Activated CD4-positive, alpha-beta memory T cell treated with anti-CD3 and anti-CD28 coated beads, Interleukin-2, amount 10 ng/mL, durations not matched to agents 7 days and 5 days (primary cell): ENCODE results near the gene RNF149. TPM values are rescaled to one million over a fixed set of nuclear protein-coding genes. Genes with fewer than 3 reads are reported as not detected.

Source experiments
- CTCF ChIA-PET: fragments of 350-600 bp; sonication (Branson Sonifier 250); formaldehyde crosslinking; loops from one replicate; lab custom pipeline; 2021; ENCODE audit warnings: antibody characterized with exemption, inconsistent platforms; lab: Charles Lee
- POLR2A ChIA-PET: fragments of 350-600 bp; sonication (Branson Sonifier 250); formaldehyde crosslinking; loops from one replicate; lab custom pipeline; 2021; ENCODE audit warnings: antibody characterized with exemption; lab: Charles Lee
- DNase-seq: peaks from one replicate; pipeline ENCODE4 v3.0.0-alpha.2; 2020
- H3K27ac Mint-ChIP-seq: one replicate; pipeline ENCODE4 v1.8.0; 2021; ENCODE audit warnings: mild to moderate bottlenecking, mixed read lengths
- H3K27me3 Mint-ChIP-seq: one replicate; pipeline ENCODE4 v1.8.0; 2021; ENCODE audit warnings: mixed read lengths
- H3K36me3 Mint-ChIP-seq: one replicate; pipeline ENCODE4 v1.8.0; 2021; ENCODE audit warnings: low read depth, mixed read lengths
- H3K4me1 Mint-ChIP-seq: one replicate; pipeline ENCODE4 v1.8.0; 2021; ENCODE audit warnings: mixed read lengths
- H3K4me3 Mint-ChIP-seq: one replicate; pipeline ENCODE4 v1.8.0; 2021; ENCODE audit warnings: mild to moderate bottlenecking, mixed read lengths
- H3K9me3 Mint-ChIP-seq: one replicate; pipeline ENCODE4 v1.8.0; 2021; ENCODE audit warnings: mixed read lengths
- total RNA-seq, 2 experiments: library from RNA; stranded (reverse); gene quantifications; one replicate each; pipeline ENCODE4 v1.2.3, GENCODE V29; 2021

Gene RNF149
- total RNA-seq, 2 experiments from 2014 or later = 115 to 116 TPM

GRCh38 chr2:101305492-101306078 lies 2.9 kb downstream of the RNF149 start:
- no peak for DNase-seq

GRCh38 chr2:101305035-101305434 lies 3.5 kb downstream of the RNF149 start:
- H3K27me3 Mint-ChIP-seq = no peaks in the 10 kb centered on the region
- H3K4me1 Mint-ChIP-seq = peaks cover 72% of the 10 kb centered on the region
- ChIA-PET POLR2A (interaction anchor here (1.4 to 2.8 kb wide), 3 partner anchors 23 to 52 kb away, joined by 5 to 64 read pairs (median 25); partner anchors contain the start of gene CNOT11), CTCF (interaction anchor here (1.1 kb wide), 1 partner anchor 37 kb away, joined by 4 read pairs; no protein-coding TSS in a partner anchor)
- H3K36me3 Mint-ChIP-seq = peaks cover 64% of the 10 kb centered on the region
- peak overlapping the region; percentile 97 for H3K27ac Mint-ChIP-seq
- DNase-seq = no peak
- peak overlapping the region; percentile 100 for H3K4me3 Mint-ChIP-seq
- H3K9me3 Mint-ChIP-seq = no peaks in the 10 kb centered on the region

More at GRCh38 chr2:101305492-101306078, 2.9 kb downstream of the RNF149 start:
- H3K27me3 Mint-ChIP-seq = no peaks in the 10 kb centered on the region
- peaks cover 75% of the 10 kb centered on the region for H3K4me1 Mint-ChIP-seq
- peaks cover 62% of the 10 kb centered on the region for H3K36me3 Mint-ChIP-seq
- POLR2A ChIA-PET = interaction anchor here (1.1 to 2.8 kb wide), 5 partner anchors 23 to 52 kb away, joined by 3 to 64 read pairs (median 5); partner anchors contain the start of gene CNOT11
- peak overlapping the region; percentile 100 for H3K4me3 Mint-ChIP-seq
- no peaks in the 10 kb centered on the region for H3K9me3 Mint-ChIP-seq
- CTCF ChIA-PET = interaction anchor here (1.1 kb wide), 1 partner anchor 37 kb away, joined by 4 read pairs; no protein-coding TSS in a partner anchor
- H3K27ac Mint-ChIP-seq = peak overlapping the region; percentile 97

- Mint-ChIP-seq H3K4me3 (peak overlapping the region; percentile 100), H3K4me1 (peaks cover 71% of the 10 kb centered on the region), H3K27me3 (no peaks in the 10 kb centered on the region), H3K9me3 (no peaks in the 10 kb centered on the region), H3K27ac (no peak overlapping the region), H3K36me3 (peaks cover 77% of the 10 kb centered on the region)
- ChIA-PET POLR2A (interaction anchor here (0.7 to 1.5 kb wide), 3 partner anchors 26 to 50 kb away, joined by 3 to 6 read pairs (median 3); no protein-coding TSS in a partner anchor), CTCF (interaction anchor here (0.7 to 2.0 kb wide), 4 partner anchors 31 to 70 kb away, joined by 3 to 6 read pairs (median 4); no protein-coding TSS in a partner anchor)
- no peak for DNase-seq
Observed at GRCh38 chr2:101303688-101304087, 4.8 kb downstream of the RNF149 start.

GRCh38 chr2:101302016-101302415 lies 6.5 kb downstream of the RNF149 start:
- ChIA-PET CTCF (interaction anchor here (1.5 to 1.8 kb wide), 2 partner anchors 29 to 85 kb away, joined by 4 to 5 read pairs; partner anchors contain the start of gene CREG2), POLR2A (interaction anchor here (1.0 kb wide), 1 partner anchor 48 kb away, joined by 4 read pairs; no protein-coding TSS in a partner anchor)
- Mint-ChIP-seq H3K9me3 (no peaks in the 10 kb centered on the region), H3K27me3 (no peaks in the 10 kb centered on the region), H3K36me3 (peaks cover 81% of the 10 kb centered on the region), H3K27ac (no peak overlapping the region), H3K4me1 (peaks cover 80% of the 10 kb centered on the region), H3K4me3 (no peak overlapping the region)
- no peak for DNase-seq

- no peak overlapping the region for H3K27ac Mint-ChIP-seq
- peaks cover 77% of the 10 kb centered on the region for H3K36me3 Mint-ChIP-seq
- H3K4me3 Mint-ChIP-seq = no peak overlapping the region
- peaks cover 82% of the 10 kb centered on the region for H3K4me1 Mint-ChIP-seq
- ChIA-PET POLR2A (interaction anchor here (1.0 kb wide), 1 partner anchor 33 kb away, joined by 3 read pairs; no protein-coding TSS in a partner anchor), CTCF (interaction anchor here (1.5 kb wide), 1 partner anchor 22 kb away, joined by 5 read pairs; no protein-coding TSS in a partner anchor)
- H3K9me3 Mint-ChIP-seq = no peaks in the 10 kb centered on the region
- no peaks in the 10 kb centered on the region for H3K27me3 Mint-ChIP-seq
- DNase-seq = no peak
Observed at GRCh38 chr2:101300836-101301235, 7.7 kb downstream of the RNF149 start.

GRCh38 chr2:101300164-101300563 lies 8.3 kb downstream of the RNF149 start:
- Mint-ChIP-seq H3K36me3 (peaks cover 72% of the 10 kb centered on the region), H3K27ac (no peak overlapping the region), H3K27me3 (no peaks in the 10 kb centered on the region), H3K4me1 (peaks cover 78% of the 10 kb centered on the region), H3K4me3 (no peak overlapping the region), H3K9me3 (no peaks in the 10 kb centered on the region)
- no peak for DNase-seq
- ChIA-PET CTCF (interaction anchor here (1.5 kb wide), 2 partner anchors 23 to 42 kb away, joined by 4 to 5 read pairs; no protein-coding TSS in a partner anchor), POLR2A (interaction anchor here (0.9 to 1.6 kb wide), 3 partner anchors 8 to 47 kb away, joined by 3 to 4 read pairs (median 4); partner anchors contain the start of genes CNOT11 and RNF149)

GRCh38 chr2:101299604-101300003 lies 8.9 kb downstream of the RNF149 start:
- ChIA-PET POLR2A (interaction anchor here (0.9 to 1.6 kb wide), 3 partner anchors 9 to 47 kb away, joined by 3 to 4 read pairs (median 4); partner anchors contain the start of genes CNOT11 and RNF149), CTCF (interaction anchor here (1.5 kb wide), 2 partner anchors 23 to 43 kb away, joined by 4 to 5 read pairs; no protein-coding TSS in a partner anchor)
- Mint-ChIP-seq H3K36me3 (peaks cover 73% of the 10 kb centered on the region), H3K4me3 (no peak overlapping the region), H3K27ac (peak overlapping the region; percentile 12), H3K9me3 (no peaks in the 10 kb centered on the region), H3K4me1 (peaks cover 76% of the 10 kb centered on the region), H3K27me3 (no peaks in the 10 kb centered on the region)
- no peak for DNase-seq

- ChIA-PET CTCF (interaction anchor here (1.5 kb wide), 1 partner anchor 45 kb away, joined by 4 read pairs; no protein-coding TSS in a partner anchor), POLR2A (no interaction called here)
- Mint-ChIP-seq H3K36me3 (peaks cover 74% of the 10 kb centered on the region), H3K27me3 (no peaks in the 10 kb centered on the region), H3K4me1 (peaks cover 62% of the 10 kb centered on the region), H3K27ac (no peak overlapping the region), H3K9me3 (no peaks in the 10 kb centered on the region), H3K4me3 (no peak overlapping the region)
- DNase-seq = no peak
Observed at GRCh38 chr2:101297383-101297782, 11.1 kb downstream of the RNF149 start.

GRCh38 chr2:101296371-101296770 lies 12.1 kb downstream of the RNF149 start:
- ChIA-PET CTCF (interaction anchor here (1.5 kb wide), 1 partner anchor 46 kb away, joined by 4 read pairs; no protein-coding TSS in a partner anchor), POLR2A (interaction anchor here (0.6 kb wide), 1 partner anchor 44 kb away, joined by 3 read pairs; the partner anchor contains the start of gene CNOT11)
- Mint-ChIP-seq H3K27ac (no peak overlapping the region), H3K4me3 (no peak overlapping the region), H3K4me1 (peaks cover 52% of the 10 kb centered on the region), H3K36me3 (peaks cover 69% of the 10 kb centered on the region), H3K27me3 (no peaks in the 10 kb centered on the region), H3K9me3 (no peaks in the 10 kb centered on the region)
- DNase-seq = no peak

GRCh38 chr2:101295895-101296294 lies 12.6 kb downstream of the RNF149 start:
- DNase-seq = no peak
- H3K9me3 Mint-ChIP-seq = no peaks in the 10 kb centered on the region
- no peaks in the 10 kb centered on the region for H3K27me3 Mint-ChIP-seq
- no peak overlapping the region for H3K27ac Mint-ChIP-seq
- H3K4me1 Mint-ChIP-seq = peaks cover 50% of the 10 kb centered on the region
- ChIA-PET CTCF (interaction anchor here (0.5 to 1.5 kb wide), 2 partner anchors 46 to 90 kb away, joined by 3 to 4 read pairs; no protein-coding TSS in a partner anchor), POLR2A (interaction anchor here (0.6 kb wide), 1 partner anchor 43 kb away, joined by 3 read pairs; the partner anchor contains the start of gene CNOT11)
- H3K4me3 Mint-ChIP-seq = no peak overlapping the region
- H3K36me3 Mint-ChIP-seq = peaks cover 67% of the 10 kb centered on the region

- CTCF ChIA-PET = no interaction called here
- H3K36me3 Mint-ChIP-seq = peaks cover 65% of the 10 kb centered on the region
Observed at GRCh38 chr2:101294861-101295260, 13.6 kb downstream of the RNF149 start.

GRCh38 chr2:101293544-101293943 lies 15.0 kb downstream of the RNF149 start:
- H3K27ac Mint-ChIP-seq = no peak overlapping the region
- CTCF ChIA-PET = interaction anchor here (0.9 to 1.7 kb wide), 3 partner anchors 12 to 93 kb away, joined by 3 to 5 read pairs (median 4); partner anchors contain the start of gene CREG2

More at GRCh38 chr2:101294861-101295260, 13.6 kb downstream of the RNF149 start:
- H3K4me3 Mint-ChIP-seq = no peak overlapping the region
- H3K4me1 Mint-ChIP-seq = peaks cover 46% of the 10 kb centered on the region
- DNase-seq = no peak
- H3K27me3 Mint-ChIP-seq = no peaks in the 10 kb centered on the region
- POLR2A ChIA-PET = interaction anchor here (1.0 kb wide), 1 partner anchor 12 kb away, joined by 3 read pairs; no protein-coding TSS in a partner anchor
- H3K27ac Mint-ChIP-seq = no peak overlapping the region
- H3K9me3 Mint-ChIP-seq = no peaks in the 10 kb centered on the region

More at GRCh38 chr2:101293544-101293943, 15.0 kb downstream of the RNF149 start:
- no peaks in the 10 kb centered on the region for H3K27me3 Mint-ChIP-seq
- H3K9me3 Mint-ChIP-seq = no peaks in the 10 kb centered on the region
- POLR2A ChIA-PET = interaction anchor here (1.0 to 1.1 kb wide), 3 partner anchors 14 to 40 kb away, joined by 3 read pairs; no protein-coding TSS in a partner anchor
- peaks cover 58% of the 10 kb centered on the region for H3K36me3 Mint-ChIP-seq
- H3K4me3 Mint-ChIP-seq = no peak overlapping the region
- DNase-seq = no peak
- peaks cover 37% of the 10 kb centered on the region for H3K4me1 Mint-ChIP-seq
